ENCODE results near the gene HMX1. TPM values are rescaled to one million over a fixed set of nuclear protein-coding genes. Genes with fewer than 3 reads are reported as not detected.

HMX1 gene
- total RNA-seq, 2 experiments from 2014 or later: not detected

- no peak for TF ChIP-seq CTCF (IDR thresholded peaks at IDR 0.05)
- H3K27me3 ChIP-seq (ENCODE audit: control insufficient read depth in 1 of 2, insufficient read depth in 2 of 2, low read length in 2 of 2): peaks cover 43 to 71% of the 10 kb centered on the region in 2 experiments
- POLR2A ChIA-PET: no interaction called here
Observed at GRCh38 chr4:8863686-8864682, 7.7 kb downstream of the HMX1 start.

GRCh38 chr4:8862800-8863685, 8.6 kb downstream of the HMX1 start:
- no peaks in the 10 kb centered on the region for H3K36me3 ChIP-seq (ENCODE audit: insufficient read depth, low read length)
- ATAC-seq (ENCODE audit: poor library complexity) (no peak), DNase-seq (no peak)
- H3K27ac ChIP-seq (ENCODE audit: low read depth in 1 of 2, low read length in 2 of 2): no peak overlapping the region
- H3K27me3 ChIP-seq (ENCODE audit: control insufficient read depth in 1 of 2, insufficient read depth in 2 of 2, low read length in 2 of 2): peaks cover 52 to 68% of the 10 kb centered on the region in 2 experiments
- ChIA-PET POLR2A (no interaction called here), CTCF (no interaction called here)
- Mint-ChIP-seq H3K4me1 (ENCODE audit: low read depth) (no peaks in the 10 kb centered on the region), H3K36me3 (ENCODE audit: low read depth) (no peaks in the 10 kb centered on the region), H3K27me3 (peaks cover 51% of the 10 kb centered on the region), H3K27ac (no peak overlapping the region), H3K9me3 (no peaks in the 10 kb centered on the region), H3K4me3 (no peak overlapping the region)
- TF ChIP-seq CTCF (IDR thresholded peaks at IDR 0.05): no peak
- intact Hi-C loops (cut with DNase I, micrococcal nuclease): no loop called here
- H3K4me3 ChIP-seq (ENCODE audit: low read length): no peak overlapping the region
- peaks cover 0 to 60% of the 10 kb centered on the region in 2 experiments for H3K9me3 ChIP-seq (ENCODE audit: control insufficient read depth in 1 of 2, insufficient read depth in 1 of 2, low read length in 2 of 2)
- H3K4me1 ChIP-seq (ENCODE audit: insufficient read depth, low read length): no peaks in the 10 kb centered on the region

More at GRCh38 chr4:8863686-8864682, 7.7 kb downstream of the HMX1 start:
- ATAC-seq (ENCODE audit: poor library complexity) (no peak), DNase-seq (no peak)
- Histone ChIP-seq H3K4me3 (ENCODE audit: low read length) (no peak overlapping the region), H3K36me3 (ENCODE audit: insufficient read depth, low read length) (no peaks in the 10 kb centered on the region), H3K4me1 (ENCODE audit: insufficient read depth, low read length) (no peaks in the 10 kb centered on the region), H3K27ac (ENCODE audit: low read depth in 1 of 2, low read length in 2 of 2) (no peak overlapping the region), H3K9me3 (ENCODE audit: control insufficient read depth in 1 of 2, insufficient read depth in 1 of 2, low read length in 2 of 2) (peaks cover 0 to 57% of the 10 kb centered on the region in 2 experiments)
- no peak overlapping the region for H3K27ac Mint-ChIP-seq
- H3K36me3 Mint-ChIP-seq (ENCODE audit: low read depth): no peaks in the 10 kb centered on the region
- intact Hi-C loops (cut with DNase I, micrococcal nuclease): no loop called here
- no peaks in the 10 kb centered on the region for H3K9me3 Mint-ChIP-seq
- H3K4me1 Mint-ChIP-seq (ENCODE audit: low read depth): no peaks in the 10 kb centered on the region
- H3K27me3 Mint-ChIP-seq: peaks cover 57% of the 10 kb centered on the region
- H3K4me3 Mint-ChIP-seq: no peak overlapping the region
- CTCF ChIA-PET: no interaction called here

GRCh38 chr4:8862334-8862733, 9.3 kb downstream of the HMX1 start:
- intact Hi-C loops (cut with DNase I, micrococcal nuclease): no loop called here
- ChIA-PET CTCF (no interaction called here), POLR2A (no interaction called here)
- H3K27me3 ChIP-seq (ENCODE audit: control insufficient read depth in 1 of 2, insufficient read depth in 2 of 2, low read length in 2 of 2): peaks cover 56 to 73% of the 10 kb centered on the region in 2 experiments
- no peak overlapping the region for H3K4me3 ChIP-seq (ENCODE audit: low read length)
- peaks cover 0 to 66% of the 10 kb centered on the region in 2 experiments for H3K9me3 ChIP-seq (ENCODE audit: control insufficient read depth in 1 of 2, insufficient read depth in 1 of 2, low read length in 2 of 2)
- DNase-seq (no peak), ATAC-seq (ENCODE audit: poor library complexity) (no peak)
- H3K4me1 Mint-ChIP-seq (ENCODE audit: low read depth): no peaks in the 10 kb centered on the region
- peaks cover 3% of the 10 kb centered on the region for H3K4me1 ChIP-seq (ENCODE audit: insufficient read depth, low read length)
- no peak overlapping the region for H3K27ac ChIP-seq (ENCODE audit: low read depth in 1 of 2, low read length in 2 of 2)
- H3K27me3 Mint-ChIP-seq: peaks cover 51% of the 10 kb centered on the region
- no peak for TF ChIP-seq CTCF (IDR thresholded peaks at IDR 0.05)
- H3K36me3 Mint-ChIP-seq (ENCODE audit: low read depth): no peaks in the 10 kb centered on the region
- H3K9me3 Mint-ChIP-seq: no peaks in the 10 kb centered on the region
- H3K27ac Mint-ChIP-seq: no peak overlapping the region
- H3K4me3 Mint-ChIP-seq: no peak overlapping the region
- H3K36me3 ChIP-seq (ENCODE audit: insufficient read depth, low read length): no peaks in the 10 kb centered on the region
